OCI-LY3 (cell line): ENCODE results near the gene CERS2.

Experiments
- CTCF ChIP-seq: fragments of 200-600, 300-600 bp; sonication (generic); IDR thresholded peaks from 2 replicates; pipeline ENCODE4 v1.5.1; 2014; ENCODE audit warnings: antibody characterized with exemption, low read length, low read depth
- EZH2phosphoT487 ChIP-seq: fragments of 200-600 bp; shearing (Covaris generic); IDR thresholded peaks from 2 replicates; pipeline ENCODE4 v1.6.1; 2018; ENCODE audit warnings: antibody characterized with exemption, mixed run types, low read depth

DNA sequence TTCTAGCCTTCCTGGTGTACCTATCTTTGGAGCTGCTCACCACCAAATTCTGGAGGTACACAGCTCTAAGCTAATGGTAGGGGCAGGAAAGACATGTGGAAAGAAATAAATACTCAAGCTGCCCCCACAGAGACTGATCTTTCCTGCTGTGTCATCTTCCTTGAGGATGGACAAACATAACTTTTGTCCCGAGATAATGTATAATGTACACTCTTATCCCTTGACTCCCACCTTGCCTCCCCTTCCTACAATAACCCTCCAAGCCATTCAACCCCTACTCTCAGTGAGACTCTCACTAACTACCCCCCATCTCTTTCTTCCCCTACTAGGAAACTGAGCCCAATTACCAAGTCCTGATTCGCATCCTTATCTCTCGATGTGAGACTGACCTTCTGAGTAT is 19.6 kb upstream of the CERS2 start:
- TF ChIP-seq CTCF (no peak), EZH2phosphoT487 (no peak)
